ENCODE measurements around the gene LANCL2. TPM values are rescaled to one million over a fixed set of nuclear protein-coding genes. Genes with fewer than 3 reads are reported as not detected.

Gene LANCL2
- total and polyA plus RNA-seq, 9 of the 15 experiments (the other 6 are each of a cell fraction or from before 2014, with no cell fraction given), result 5.3 to 18.5 (median 13.5) TPM

DNA sequence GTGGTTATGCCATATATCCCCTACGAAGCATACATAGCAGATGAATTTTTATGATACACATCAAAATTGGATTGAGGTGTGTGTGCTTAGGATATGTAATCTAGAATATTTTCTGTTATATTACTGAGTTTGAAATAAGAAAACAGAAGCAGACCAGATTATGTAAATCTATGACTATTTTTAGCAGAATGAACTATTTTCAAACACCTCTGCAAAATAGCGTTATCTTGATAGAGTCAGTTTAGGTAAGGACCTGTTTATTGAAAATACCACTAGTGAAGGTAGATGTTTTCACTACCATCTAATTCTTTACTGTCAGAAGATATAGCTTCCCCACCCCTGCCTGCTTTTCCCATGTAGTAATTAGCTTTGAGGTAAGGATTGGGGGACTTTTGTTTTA is 9.1 kb downstream of the LANCL2 start:
- Histone ChIP-seq H4K20me1 (replicated peaks; ENCODE audit: control insufficient read depth, insufficient read depth, low read length) (no peaks in the 10 kb centered on the region), H3K4me1 (replicated peaks in 1 of 2; ENCODE audit: control insufficient read depth in 2 of 2, insufficient read depth in 2 of 2, low read length in 2 of 2) (peaks cover under 1 to 4% of the 10 kb centered on the region in 2 experiments; a peak in 3 of 5 replicates), H3K36me3 (ENCODE audit: control insufficient read depth, insufficient read depth, low read length) (no peaks in the 10 kb centered on the region), H3K27me3 (ENCODE audit: control insufficient read depth in 2 of 2, insufficient read depth in 2 of 2, low read length in 2 of 2) (no peaks in the 10 kb centered on the region), H3K9me1 (ENCODE audit: control insufficient read depth, insufficient read depth, low read length) (no peaks in the 10 kb centered on the region), H3K9me3 (replicated peaks; ENCODE audit: control insufficient read depth, insufficient read depth, low read depth, low read length) (no peaks in the 10 kb centered on the region), H3K27ac (ENCODE audit: extremely low read depth, low read depth, low read length) (no peak overlapping the region), H3K9ac (ENCODE audit: insufficient read depth in 1 of 2, low read depth in 2 of 2, low read length in 2 of 2) (no peak overlapping the region), H2AFZ (ENCODE audit: low read depth, low read length) (no peak overlapping the region), H3K79me2 (ENCODE audit: control insufficient read depth, insufficient read depth, low read length) (no peaks in the 10 kb centered on the region), H3K4me3 (no peak overlapping the region), H3K4me2 (ENCODE audit: insufficient read depth, low read length) (no peak overlapping the region)
- POLR2A ChIA-PET, result interaction anchor here (1.2 to 3.9 kb wide), 2 partner anchors 9 to 12 kb away, joined by 3 to 18 read pairs; partner anchors contain the start of gene LANCL2
- FAIRE-seq (no peak), ATAC-seq (no peak), DNase-seq (ENCODE audit: extremely low read depth in 1 of 4, low spot score in 3 of 4) (no peak)
- WGBS (ENCODE audit: insufficient coverage, low coverage, missing lambda C conversion rate), result 66% methylated on average over 2 of the region's 2 CpGs
- no TSS peak for BruUV-seq (replicated peaks)
- TF ChIP-seq XRCC5 (IDR thresholded peaks at IDR 0.05; ENCODE audit: low read depth, low read length), result no peak
- no peak for TF ChIP-seq TCF7L2 (IDR thresholded peaks at IDR 0.05; ENCODE audit: low read depth, low read length)
- TF ChIP-seq C11orf30 (IDR thresholded peaks at IDR 0.05; ENCODE audit: low read depth), result no peak
- TF ChIP-seq NCOA2 (IDR thresholded peaks at IDR 0.05; ENCODE audit: partially characterized antibody in 2 of 2), result no peak
- TF ChIP-seq CCAR2 (IDR thresholded peaks at IDR 0.05; ENCODE audit: low read depth, low read length), result no peak
- TF ChIP-seq BRD4 (IDR thresholded peaks at IDR 0.05), result no peak
- TF ChIP-seq ZNF184 (CRISPR knock-in tag; IDR thresholded peaks at IDR 0.05), result no peak
- TF ChIP-seq, protein P1, sequence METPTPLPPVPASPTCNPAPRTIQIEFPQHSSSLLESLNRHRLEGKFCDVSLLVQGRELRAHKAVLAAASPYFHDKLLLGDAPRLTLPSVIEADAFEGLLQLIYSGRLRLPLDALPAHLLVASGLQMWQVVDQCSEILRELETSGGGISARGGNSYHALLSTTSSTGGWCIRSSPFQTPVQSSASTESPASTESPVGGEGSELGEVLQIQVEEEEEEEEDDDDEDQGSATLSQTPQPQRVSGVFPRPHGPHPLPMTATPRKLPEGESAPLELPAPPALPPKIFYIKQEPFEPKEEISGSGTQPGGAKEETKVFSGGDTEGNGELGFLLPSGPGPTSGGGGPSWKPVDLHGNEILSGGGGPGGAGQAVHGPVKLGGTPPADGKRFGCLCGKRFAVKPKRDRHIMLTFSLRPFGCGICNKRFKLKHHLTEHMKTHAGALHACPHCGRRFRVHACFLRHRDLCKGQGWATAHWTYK (CRISPR knock-in tag; IDR thresholded peaks at IDR 0.05), result no peak
- TF ChIP-seq, protein P2, sequence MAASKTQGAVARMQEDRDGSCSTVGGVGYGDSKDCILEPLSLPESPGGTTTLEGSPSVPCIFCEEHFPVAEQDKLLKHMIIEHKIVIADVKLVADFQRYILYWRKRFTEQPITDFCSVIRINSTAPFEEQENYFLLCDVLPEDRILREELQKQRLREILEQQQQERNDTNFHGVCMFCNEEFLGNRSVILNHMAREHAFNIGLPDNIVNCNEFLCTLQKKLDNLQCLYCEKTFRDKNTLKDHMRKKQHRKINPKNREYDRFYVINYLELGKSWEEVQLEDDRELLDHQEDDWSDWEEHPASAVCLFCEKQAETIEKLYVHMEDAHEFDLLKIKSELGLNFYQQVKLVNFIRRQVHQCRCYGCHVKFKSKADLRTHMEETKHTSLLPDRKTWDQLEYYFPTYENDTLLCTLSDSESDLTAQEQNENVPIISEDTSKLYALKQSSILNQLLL (CRISPR knock-in tag; IDR thresholded peaks at IDR 0.05; ENCODE audit: borderline replicate concordance), result no peak
- TF ChIP-seq TOE1 (IDR thresholded peaks at IDR 0.05; ENCODE audit: borderline replicate concordance), result no peak
- TF ChIP-seq TOE1 (CRISPR knock-in tag; IDR thresholded peaks at IDR 0.05; ENCODE audit: borderline replicate concordance, low read depth), result no peak
- no peak for TF ChIP-seq HNRNPL (IDR thresholded peaks at IDR 0.05; ENCODE audit: low read depth, low read length)
- CTCF ChIA-PET (ENCODE audit: low intra/inter-chr PET ratio), result no interaction called here
- in situ Hi-C loops (cut with MboI), result no loop called here
- intact Hi-C loops (cut with micrococcal nuclease), result no loop called here
